GM19043 (cell line): ENCODE results near the gene PI4KA.
A peak's percentile ranks its signal among the peaks of the same experiment; 100 is the strongest.
"Not testable (repeated sequence)": the region's sequence is repeated elsewhere in the genome, so short reads cannot be mapped to it uniquely, and the experiment has no call there.

ENCODE experiments used
- ATAC-seq: cut with Tn5 transposase; IDR thresholded peaks from one replicate; pipeline ENCODE4 v1.9.1; 2021; ENCODE audit warnings: low read depth; ENCODE audit not compliant: unreplicated experiment

Gene PI4KA

DNA sequence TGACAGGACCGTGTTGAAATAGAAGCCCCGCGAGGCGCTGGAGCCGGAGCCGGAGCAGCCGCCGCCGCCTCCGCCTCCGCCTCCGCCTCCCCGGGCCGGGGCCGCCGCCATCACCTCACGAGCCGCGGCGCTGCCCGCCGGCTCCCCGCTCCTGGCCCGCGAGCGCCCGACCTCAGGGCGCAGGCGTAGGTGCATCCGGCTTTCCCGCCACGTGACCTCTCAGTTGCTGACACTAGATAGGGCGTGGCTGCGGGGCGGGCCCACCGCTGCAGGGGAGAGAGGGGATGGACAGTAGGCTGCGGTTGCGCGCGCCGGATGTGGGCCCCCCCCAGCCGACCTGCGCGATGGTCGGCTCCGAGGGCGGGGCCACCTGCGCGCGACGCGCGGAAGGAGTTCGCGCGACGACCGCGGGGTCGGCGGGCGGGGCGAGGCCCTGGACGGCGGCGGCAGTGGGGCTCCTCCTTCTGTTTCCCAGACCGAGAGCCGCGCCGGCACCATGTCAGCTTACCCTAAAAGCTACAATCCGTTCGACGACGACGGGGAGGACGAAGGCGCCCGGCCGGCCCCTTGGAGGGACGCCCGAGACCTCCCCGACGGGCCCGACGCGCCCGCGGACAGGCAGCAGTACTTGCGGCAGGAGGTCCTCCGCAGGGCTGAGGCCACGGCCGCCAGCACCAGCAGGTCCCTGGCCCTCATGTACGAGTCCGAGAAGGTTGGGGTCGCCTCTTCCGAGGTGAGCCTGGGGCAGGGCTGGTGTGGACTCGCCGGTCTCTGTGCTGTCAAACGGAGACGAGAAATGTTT, at the start of gene PI4KA, which contains the start of gene SNAP29:
Gene PI4KA, minus strand, starts transcription at position 197 of the 802 bp plus-strand sequence. Its CDS starts 86 bp downstream, at position 111.
Gene SNAP29, plus strand, starts transcription at position 393 of the 802 bp plus-strand sequence. Its CDS starts 104 bp downstream, at position 497.
- peak; percentile 91 for ATAC-seq

GRCh38 chr22:20906387-20906767, 47.8 kb upstream of the PI4KA start:
- ATAC-seq: no peak

DNA sequence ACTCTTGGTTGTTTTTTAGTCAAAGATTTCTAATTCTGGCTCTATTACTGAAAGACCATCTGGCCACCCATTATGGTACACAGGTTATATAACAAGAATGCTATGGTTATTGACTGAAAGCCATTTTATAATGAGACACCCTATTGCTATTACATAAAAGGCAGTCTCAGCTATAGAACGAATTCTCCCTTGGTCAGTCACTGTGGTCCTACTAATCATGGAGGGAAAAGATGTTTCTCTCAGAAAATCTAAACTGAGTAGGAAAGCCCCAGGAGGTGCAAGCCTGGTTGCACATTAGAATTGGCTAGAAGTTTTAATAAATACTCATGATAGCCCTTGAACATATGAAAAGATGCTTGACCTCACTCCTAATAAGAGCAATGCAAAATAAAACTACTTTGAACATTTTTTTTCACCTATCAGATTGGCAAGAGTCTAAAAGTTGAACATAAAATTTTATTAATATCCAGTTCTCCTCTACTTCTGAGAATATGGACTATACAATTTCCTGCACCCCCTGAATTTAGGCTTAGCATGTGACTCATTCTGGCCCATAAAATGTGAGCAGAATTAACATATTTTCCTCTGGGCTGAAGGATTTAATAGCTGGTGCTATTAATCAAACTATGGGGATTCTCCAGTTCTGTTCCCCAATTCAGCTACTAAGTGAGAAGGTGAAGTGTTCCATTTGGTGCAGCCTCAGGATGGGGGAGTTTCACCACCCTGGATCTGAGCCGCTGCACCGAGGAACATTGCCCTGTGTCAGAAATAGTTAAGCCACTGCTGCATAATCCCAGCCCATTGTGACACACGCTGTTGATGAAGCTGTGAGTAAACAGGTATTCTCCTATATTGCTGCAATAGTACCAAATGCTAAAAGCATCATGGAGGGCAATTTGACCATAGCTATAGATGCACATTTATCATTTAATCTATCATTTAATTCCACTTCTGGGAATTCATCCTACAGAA, 47.1 kb upstream of the PI4KA start:
- ATAC-seq: no peak

DNA sequence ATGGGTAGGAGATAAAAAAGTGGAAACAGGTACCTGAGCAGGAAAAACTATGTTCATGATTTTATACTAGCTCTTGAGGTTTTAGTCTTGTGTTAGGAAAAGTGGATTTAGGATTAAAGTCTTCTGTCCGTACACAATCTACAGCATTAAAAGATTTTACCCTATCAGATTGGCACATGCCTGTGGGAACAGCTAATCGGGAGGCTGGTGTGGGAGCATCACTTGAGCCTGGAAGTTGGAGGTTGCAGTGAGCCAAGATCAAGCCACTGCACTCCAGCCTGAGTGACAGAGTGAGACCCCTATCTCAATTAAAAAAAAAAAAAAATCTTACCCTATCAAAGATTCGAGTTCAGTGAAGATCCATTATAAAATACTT, 46.4 kb upstream of the PI4KA start:
- ATAC-seq: no peak

DNA sequence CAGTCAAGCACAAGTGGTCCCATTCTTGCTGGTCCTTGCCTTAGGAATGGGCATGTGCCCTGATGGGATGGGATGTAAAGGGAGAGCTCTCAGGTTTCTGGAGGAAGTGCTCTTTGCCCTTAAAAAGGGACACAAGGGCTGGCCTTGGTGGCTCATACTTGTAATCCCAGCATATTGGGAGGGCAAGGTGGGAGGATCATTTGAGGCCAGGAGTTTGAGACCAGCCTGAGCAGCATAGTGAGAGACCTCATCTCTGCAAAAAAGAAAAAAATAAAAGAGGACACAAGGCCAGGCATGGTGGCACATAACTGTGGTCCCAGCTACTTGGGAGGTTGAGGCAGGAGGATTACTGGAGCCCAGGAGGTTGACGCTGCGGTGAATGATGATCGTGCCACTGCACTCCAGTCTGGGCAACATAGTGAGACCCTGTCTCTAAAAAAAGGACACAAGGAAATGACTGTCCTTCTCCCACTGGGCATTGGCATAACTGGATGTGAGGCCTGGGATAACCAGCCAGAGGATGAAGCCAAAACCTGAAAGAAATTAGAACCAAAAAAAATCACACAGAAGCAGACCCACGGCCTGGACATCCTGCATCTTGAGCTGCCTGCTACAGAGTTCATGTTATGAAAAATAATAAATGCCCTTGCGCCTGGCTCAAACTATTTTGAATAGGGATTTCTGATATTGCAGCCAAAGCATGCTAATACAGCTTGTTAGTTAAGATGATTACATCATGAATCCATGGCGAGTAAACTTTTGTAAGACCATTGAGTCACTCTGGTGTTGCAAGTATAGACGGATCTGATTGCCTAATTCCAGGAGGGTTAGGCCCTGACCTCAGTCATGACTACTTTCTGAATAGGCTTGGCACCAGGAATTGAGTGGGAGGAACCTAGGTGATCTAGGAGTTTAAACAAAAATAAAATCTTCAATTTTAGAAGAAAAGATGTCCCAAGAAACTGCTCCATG, 45.7 kb upstream of the PI4KA start:
- no peak for ATAC-seq

GRCh38 chr22:20903093-20903492, 44.5 kb upstream of the PI4KA start:
- ATAC-seq: no peak

GRCh38 chr22:20901093-20902033, 42.8 kb upstream of the PI4KA start:
- not testable (repeated sequence) for ATAC-seq

DNA sequence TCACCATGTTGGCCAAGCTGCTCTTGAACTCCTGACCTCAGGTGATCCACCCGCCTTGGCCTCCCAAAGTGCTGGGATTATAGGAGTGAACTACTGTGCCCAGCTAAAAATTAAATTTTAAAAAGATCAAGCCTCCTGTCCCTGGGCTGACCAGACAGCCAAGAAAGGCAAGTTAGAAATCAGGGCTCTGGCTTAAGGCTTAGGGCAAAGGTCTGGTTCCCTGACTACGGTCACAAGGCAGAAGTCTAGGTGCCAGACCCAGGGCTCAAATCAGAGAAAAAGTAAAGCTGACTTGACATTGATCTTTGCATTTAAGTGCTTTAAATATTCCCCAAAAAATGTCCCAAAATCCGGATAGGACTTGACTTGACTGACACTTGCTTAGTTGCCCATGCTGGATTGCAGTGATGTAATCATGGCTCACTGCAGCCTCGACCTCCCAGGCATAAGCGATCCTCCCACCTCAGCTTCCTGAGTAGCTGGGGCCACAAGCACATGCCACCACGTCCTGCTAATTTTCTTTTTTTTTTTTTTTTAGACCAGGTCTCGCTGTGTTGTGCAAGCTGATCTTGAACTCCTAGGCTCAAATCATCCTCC, 41.3 kb upstream of the PI4KA start:
- no peak for ATAC-seq

- not testable (repeated sequence) for ATAC-seq
Measured at GRCh38 chr22:20897737-20898136, 39.1 kb upstream of the PI4KA start.

- no peak for ATAC-seq
Measured at GRCh38 chr22:20890975-20891374, 32.4 kb upstream of the PI4KA start.

DNA sequence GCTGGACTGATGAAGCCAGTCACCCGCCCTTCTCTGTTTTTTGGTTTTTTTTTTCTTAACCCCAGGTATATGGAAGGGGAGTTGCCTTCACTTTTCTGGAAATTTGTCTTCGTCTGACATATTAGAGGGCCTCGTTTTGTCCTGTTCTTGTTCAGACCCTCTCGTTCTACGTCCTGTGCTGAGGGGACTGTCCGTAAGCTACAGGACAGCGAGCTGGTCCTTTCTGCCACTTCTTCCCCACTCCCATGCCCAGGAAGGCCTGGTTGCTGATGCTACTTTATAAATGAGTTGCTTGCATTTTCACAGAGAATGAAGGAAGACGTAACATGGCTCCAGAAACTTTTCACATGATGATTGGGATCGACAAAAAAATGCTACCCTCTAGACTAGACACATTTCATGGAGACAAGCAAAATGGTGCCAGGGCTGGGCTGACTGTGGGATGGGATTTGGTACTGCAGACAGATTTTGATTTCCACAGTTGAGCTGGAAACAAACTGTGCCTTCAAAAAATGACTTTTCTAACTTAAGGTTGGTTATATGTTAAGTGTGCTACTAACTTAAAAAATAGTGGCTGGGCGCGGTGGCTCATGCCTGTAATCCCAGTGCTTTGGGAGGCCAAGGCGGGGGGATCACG, 31.4 kb upstream of the PI4KA start:
- no peak for ATAC-seq

DNA sequence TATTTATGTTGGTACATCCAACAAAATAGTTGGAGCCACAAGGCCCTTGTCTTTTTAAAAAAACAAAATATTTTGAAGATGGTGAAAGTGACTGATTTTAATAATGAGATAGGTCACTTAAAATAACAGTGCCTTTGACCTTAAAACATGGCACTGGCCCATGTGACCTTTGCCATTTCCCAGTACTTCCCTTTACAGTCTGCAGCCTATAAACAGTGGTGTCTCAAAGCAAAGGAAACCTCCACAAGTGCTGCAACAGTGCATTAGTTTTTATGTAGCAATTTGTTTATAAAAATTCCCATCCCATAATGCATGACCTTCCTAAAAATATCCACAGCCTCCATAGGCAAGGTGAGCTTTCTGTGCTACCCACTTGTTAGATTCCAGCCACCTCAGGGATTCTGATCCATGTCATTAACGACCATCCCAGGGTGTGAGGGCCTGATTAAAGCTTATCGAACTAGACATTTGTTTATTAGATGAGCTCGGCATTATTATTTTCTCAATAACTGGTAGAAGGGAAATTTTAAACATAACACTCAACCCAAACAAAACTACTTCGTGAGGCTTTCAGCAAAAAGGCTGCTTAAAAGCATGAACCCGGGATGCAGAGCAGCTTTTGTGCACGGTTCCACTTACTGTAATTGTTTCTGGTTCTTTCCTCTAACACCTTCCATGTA, 30.6 kb upstream of the PI4KA start:
- ATAC-seq: no peak

DNA sequence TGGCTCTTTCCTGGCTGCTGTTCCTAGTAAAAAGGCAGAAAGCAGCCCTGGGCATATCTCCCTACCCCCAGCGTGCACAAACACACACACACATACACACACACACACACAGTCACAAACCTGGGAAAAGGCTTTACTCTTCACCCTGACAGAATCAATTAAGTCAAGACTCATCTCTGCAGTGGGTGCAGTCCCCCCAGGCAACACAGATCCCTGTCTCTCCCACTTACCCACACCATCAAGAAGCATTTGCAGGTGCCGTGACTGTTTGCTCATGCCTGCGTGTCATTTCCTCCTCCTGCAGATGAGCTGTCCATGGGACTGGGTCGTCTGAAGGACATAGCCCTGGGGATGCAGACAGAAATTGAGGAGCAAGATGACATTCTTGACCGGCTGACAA, 28.8 kb upstream of the PI4KA start:
- no peak for ATAC-seq

DNA sequence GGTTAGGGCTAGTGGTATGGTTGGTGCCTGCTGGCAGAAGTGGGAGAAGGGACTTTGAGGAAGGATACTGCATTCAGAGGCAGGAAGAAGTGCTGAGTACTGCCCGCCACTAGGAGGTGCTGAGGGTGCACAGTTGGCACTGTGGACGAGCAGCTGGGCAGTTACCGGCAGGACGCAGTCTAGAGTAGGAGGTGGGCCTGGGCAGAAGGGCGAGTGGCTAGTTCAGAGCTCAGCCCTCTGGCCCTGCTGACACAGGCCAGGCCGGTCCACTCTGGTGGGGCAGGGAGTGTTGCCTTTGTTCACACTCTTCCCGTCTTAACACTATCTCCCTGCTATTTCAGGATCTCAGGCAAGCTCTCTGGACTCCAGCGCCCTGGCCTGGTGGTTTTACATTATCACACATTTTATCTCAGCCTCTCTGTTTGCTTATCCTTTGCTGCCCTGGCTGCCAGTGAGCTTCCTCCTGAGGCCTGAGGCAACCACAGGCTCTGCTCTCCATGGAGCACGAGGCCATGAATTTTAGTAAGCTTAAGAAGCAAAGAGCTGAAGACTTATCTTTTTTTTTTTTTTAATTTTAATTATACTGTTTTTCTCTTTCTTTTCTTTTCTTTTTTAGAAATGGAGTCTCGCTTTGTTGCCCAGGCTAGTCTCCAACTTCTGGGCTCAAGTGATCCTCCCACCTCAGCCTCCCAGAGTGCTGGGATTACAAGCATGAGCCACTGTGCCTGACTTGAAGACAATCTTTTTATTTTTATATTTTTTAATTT, 27.1 kb upstream of the PI4KA start:
- no peak for ATAC-seq

GRCh38 chr22:20885017-20885556, 26.5 kb upstream of the PI4KA start:
- ATAC-seq: no peak

DNA sequence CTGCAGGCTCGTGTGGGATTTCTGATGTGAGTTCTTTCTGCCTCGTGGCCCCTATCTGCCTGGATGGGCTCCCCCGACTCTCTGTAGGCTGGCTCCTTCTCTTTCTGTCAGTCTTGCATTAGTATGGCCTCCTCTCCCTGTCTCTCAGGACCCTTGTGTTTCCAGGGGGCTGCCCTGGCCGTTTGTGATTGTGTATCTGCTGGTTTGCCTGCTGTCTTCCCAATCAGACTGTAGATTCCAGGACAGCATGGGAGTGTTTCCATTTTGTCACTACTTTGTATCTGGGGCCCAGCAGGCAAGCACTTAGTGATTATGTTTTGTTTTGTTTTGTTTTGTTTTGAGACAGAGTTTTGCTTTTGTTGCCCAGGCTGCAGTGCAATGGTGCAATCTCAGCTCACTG, 25.8 kb upstream of the PI4KA start:
- ATAC-seq: no peak

GRCh38 chr22:20882855-20883254, 24.2 kb upstream of the PI4KA start:
- ATAC-seq: no peak
